Tibial artery (tissue), 4 donors: Measurements from ENCODE around the gene KCNJ1.

Experiments
- DNase-seq, 2 donors: peaks; one replicate each; pipeline ENCODE4 v3.0.0-alpha.2; 2019
- H3K27ac ChIP-seq, 2 donors: fragments of 200-600 bp; sonication (generic) in 1 of 2; 1 replicate in 1 of 2; 2 replicates in 1 of 2; pipeline ENCODE4 v1.5.1; 2018 to 2019; ENCODE audit warnings: mild to moderate bottlenecking in 1 of 2
- H3K27me3 ChIP-seq, 2 donors: fragments of 200-600 bp; sonication (generic) in 1 of 2; one replicate each; pipeline versions ENCODE4 v1.5.1 to v1.6.0; 2016 to 2019
- H3K36me3 ChIP-seq, 3 donors: fragments of 200-600 bp; sonication (generic) in 2 of 3; one replicate each; pipeline ENCODE4 v1.5.1; 2016 to 2019; ENCODE audit warnings: mild to moderate bottlenecking in 2 of 3
- H3K4me1 ChIP-seq, 4 donors: fragments of 200-600 bp; sonication (generic) in 2 of 4; 1 replicate in 3 of 4; 2 replicates in 1 of 4; pipeline ENCODE4 v1.5.1; 2016 to 2019
- H3K4me3 ChIP-seq, 2 donors: fragments of 200-600 bp; sonication (generic) in 1 of 2; 1 replicate in 1 of 2; 2 replicates in 1 of 2; pipeline ENCODE4 v1.5.1; 2018 to 2019; ENCODE audit warnings: mild to moderate bottlenecking in 2 of 2
- H3K9me3 ChIP-seq, 3 donors: fragments of 200-600 bp; sonication (generic) in 1 of 3; one replicate each; pipeline ENCODE4 v1.5.1; 2016 to 2019
- CTCF ChIP-seq, 2 experiments: fragments of 200-600 bp in 1 of 2; fragments of 450-650 bp in 1 of 2; IDR thresholded peaks; one replicate each; pipeline ENCODE4 v1.5.1; 2017 to 2019; ENCODE audit warnings: antibody characterized with exemption in 2 of 2, mild to moderate bottlenecking in 1 of 2, moderate library complexity in 1 of 2
- intact Hi-C: fragments of 100-400 bp; cut with DNase I; formaldehyde crosslinking; loops from one replicate; pipeline ENCODE4 v1.15.0; 2023; ENCODE audit warnings: low total_unique reads

KCNJ1 gene

GRCh38 chr11:128830290-128831173, 36.6 kb downstream of the KCNJ1 start:
- Histone ChIP-seq H3K36me3 (no peaks in the 10 kb centered on the region), H3K4me3 (no peak overlapping the region), H3K27ac (no peak overlapping the region), H3K27me3 (peaks cover 0 to 16% of the 10 kb centered on the region in 2 donors), H3K4me1 (peaks cover 0 to 4% (median 0%) of the 10 kb centered on the region in 4 donors), H3K9me3 (no peaks in the 10 kb centered on the region)
- intact Hi-C loops = loop anchor here (10.0 kb wide), 1 partner anchor 796 kb away; no protein-coding TSS in a partner anchor
- no peak for DNase-seq
- no peak for TF ChIP-seq CTCF (IDR thresholded peaks at IDR 0.05)

DNA sequence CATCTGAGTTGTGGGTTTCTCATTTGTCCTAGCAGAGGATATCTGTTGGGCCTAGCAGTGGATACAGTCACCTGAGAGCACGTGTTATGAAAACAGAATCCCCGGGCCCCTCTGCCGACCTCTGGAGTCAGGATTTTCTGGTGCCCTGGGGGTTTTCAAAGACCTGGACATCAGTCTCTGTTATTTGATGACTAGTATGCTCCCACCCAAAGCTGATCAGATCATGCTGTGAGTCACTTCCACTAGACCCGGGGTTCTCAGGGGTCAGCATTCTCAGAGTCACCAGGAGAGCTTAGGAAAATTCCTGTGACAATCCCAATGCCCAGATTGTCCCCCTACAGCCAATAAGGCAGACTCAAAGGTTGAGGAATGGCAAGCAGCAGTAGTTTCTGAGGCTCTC, 38.7 kb downstream of the KCNJ1 start:
- intact Hi-C loops = no loop called here
- no peak overlapping the region for H3K4me3 ChIP-seq

DNA sequence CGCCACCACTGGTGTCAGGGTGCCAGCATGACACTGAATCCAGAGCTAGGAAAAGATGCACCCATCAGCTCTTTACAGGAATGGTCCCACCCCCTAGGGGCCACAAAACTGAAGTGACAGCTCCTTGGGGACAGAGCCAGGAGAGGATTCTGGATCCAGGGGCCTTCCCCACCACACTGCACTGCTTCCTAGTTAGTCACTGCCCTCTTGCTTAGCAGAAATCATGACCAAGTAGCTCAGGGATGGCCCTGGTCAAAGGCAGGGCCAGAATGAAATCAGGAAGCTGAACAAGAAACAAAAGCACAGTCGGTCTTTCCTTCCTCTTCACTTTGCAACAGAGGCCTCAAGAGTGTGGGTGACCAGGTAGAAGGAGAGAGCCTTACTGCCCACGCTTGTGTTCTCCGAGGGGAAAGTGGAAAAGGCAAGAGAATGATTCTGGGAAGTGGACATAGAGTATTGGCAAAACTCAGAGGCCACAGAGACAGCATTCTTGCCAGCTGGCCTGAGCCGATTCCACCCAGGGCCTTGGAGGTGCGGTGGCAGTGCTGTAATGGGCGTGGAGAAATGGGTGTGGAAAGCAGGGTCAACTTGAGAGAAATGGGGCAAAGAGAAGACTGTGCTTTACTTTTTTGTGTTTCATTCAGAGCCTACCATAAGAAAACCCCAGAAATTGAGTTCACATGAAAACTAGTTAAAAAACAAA, 39.8 kb downstream of the KCNJ1 start:
- intact Hi-C loops = no loop called here
- Histone ChIP-seq H3K4me3 (no peak overlapping the region), H3K27ac (no peak overlapping the region), H3K4me1 (peaks cover 0 to 15% (median 5%) of the 10 kb centered on the region in 4 donors), H3K9me3 (no peaks in the 10 kb centered on the region), H3K27me3 (peaks cover 0 to 1% of the 10 kb centered on the region in 2 donors), H3K36me3 (no peaks in the 10 kb centered on the region)
- DNase-seq = no peak
- TF ChIP-seq CTCF (IDR thresholded peaks at IDR 0.05) = no peak

More for the DNA sequence above, 38.7 kb downstream of the KCNJ1 start:
- Histone ChIP-seq H3K27me3 (peaks cover 0 to 6% of the 10 kb centered on the region in 2 donors), H3K27ac (no peak overlapping the region), H3K4me1 (peaks cover 0 to 15% (median 5%) of the 10 kb centered on the region in 4 donors), H3K9me3 (no peaks in the 10 kb centered on the region), H3K36me3 (no peaks in the 10 kb centered on the region)
- DNase-seq = no peak
- no peak for TF ChIP-seq CTCF (IDR thresholded peaks at IDR 0.05)

- intact Hi-C loops = no loop called here
- no peak for TF ChIP-seq CTCF (IDR thresholded peaks at IDR 0.05)
Measured at GRCh38 chr11:128825050-128825784, 41.9 kb downstream of the KCNJ1 start.

More at GRCh38 chr11:128825050-128825784, 41.9 kb downstream of the KCNJ1 start:
- no peak for DNase-seq
- Histone ChIP-seq H3K36me3 (no peaks in the 10 kb centered on the region), H3K27ac (no peak overlapping the region), H3K4me1 (peaks cover 0 to 15% (median 5%) of the 10 kb centered on the region in 4 donors), H3K27me3 (no peaks in the 10 kb centered on the region), H3K4me3 (no peak overlapping the region), H3K9me3 (no peaks in the 10 kb centered on the region)
